NCI-H345 (cell line): ENCODE measurements around the gene TTC21B.

Experiments used
- DNase-seq: peaks from one replicate; lab custom pipeline; 2025; lab: John Stamatoyannopoulos, UW

The TTC21B gene

DNA sequence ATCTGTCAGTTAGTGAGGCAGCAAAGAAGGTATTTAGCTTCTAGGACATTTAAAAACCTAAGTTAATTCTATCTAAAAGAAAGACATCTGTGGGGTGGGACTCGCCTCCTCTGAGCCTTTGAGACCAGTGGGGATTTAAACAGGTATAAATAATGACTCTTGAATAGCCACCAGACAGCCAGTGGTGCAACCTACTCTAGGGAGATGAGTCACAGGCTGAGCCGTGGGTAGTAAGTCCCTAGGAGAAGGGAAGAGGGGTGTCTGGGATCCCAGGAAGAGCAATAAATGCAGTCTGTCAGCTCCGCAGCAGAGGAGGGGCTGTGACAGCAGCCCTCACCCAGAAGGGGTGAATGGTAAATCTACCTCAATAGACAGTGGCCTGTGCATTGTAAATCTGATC, 116.5 kb downstream of the TTC21B start:
- no peak for DNase-seq

DNA sequence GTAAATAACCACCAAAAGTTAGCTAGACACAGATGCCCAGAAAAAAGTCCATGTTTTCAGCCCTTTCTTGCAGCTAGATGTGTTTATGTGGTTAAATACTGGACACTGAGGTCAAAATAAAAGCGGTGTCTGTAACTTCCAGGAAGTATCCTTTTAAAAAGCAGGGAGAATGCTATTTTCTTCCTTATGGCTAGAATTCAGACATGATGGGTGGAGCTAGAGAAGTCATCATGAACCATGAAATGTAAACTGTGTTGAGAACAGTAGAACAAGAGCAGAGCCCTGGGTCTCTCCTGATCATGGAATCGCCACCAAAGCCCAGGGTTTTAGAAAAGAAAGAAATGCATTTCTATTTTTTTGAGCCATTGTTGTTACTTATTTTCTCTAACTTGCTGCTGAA, 118.2 kb downstream of the TTC21B start:
- DNase-seq = no peak

DNA sequence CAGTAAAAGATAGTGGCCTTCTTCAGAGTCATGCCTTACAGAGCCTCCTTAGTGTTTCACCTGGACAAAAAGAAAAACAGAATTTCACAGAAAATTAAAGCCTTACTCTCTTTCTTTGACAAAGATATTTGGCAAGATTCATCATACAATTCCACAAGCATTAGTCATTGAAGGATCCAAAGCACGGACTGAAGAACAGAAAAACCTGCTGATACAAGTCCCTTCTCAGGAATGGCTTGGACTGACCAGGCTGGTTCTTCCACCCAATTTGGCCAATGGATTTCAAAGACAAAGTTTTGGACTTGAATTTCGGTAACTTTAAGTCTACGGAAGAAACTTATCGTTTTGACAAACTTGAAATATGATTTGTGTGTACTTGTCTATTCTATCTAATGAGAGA, 120.4 kb downstream of the TTC21B start:
- DNase-seq = no peak

DNA sequence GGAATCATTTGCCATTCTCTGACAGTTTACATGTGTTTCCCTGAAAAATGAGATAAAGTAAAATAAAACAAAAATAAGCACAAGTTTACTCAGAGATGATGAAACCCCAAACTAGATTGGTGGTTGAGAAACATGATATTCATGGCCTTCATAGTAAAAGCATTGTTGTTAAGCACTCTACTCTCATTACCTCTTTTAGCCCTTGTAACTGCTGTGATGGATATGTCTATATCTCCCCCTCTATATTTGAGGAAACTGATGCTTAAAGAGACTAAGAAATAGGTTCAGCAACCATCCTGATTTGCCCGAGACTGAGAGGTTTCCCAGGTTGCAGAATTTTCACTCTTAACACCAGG, 125.7 kb downstream of the TTC21B start:
- no peak for DNase-seq

DNA sequence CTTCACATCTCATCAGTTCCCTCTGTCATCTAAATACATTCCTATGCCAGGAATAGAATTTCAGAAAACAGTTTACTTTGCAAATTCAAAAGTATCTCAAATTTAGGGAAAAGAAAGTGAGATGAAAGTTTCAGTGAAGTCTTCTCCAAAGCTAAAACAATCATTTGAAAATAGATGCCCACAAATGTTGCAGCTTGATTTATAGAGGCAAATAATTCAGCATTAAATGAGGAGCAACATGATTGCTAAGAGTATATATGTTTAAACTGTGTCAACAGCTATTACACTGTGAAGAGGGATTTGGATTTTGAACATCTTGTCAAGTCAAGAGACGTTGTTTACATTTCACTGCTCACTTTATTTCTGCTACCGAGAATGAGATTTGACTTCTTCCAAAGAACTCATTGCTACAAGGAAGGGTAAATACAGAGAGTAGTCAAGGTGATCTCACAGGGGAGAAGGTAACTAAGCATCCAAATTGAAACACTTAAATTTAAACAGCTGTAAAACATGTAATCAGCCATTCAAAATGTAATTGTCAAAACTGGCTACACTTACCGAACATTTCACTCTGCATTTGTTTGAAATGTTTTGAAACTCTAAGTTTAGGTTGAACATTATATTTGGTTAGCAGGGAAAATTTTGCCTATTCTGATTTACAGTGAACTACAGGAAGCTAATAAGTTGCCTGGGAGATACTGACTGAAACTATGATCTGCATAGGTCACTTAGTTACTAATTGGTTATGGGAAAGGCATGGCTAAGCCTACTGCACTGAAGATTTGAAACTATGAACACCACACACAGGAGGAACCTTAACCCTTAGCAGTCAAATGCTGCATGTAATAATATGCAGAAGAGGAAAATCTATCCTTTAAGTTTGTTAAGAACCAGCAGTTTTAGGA, 126.3 kb downstream of the TTC21B start:
- DNase-seq = no peak

DNA sequence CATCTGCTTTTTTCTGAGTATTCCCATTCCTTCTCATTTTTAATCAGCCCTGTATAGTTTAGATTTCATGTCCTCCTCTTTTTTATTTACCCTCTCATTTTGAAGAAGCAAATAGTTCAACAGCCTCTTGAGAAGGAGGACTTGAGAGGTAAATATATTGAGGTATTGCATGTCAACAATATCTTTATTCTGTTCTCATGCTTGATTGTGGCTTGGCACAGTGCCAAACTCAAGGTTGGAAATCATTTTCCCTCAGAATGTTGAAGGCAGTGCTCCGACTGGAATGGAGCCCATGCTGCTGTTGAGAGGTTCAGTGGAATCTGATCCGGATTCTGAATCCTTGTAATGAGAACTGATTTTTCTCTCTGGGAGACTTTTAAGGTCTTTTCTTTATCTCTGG, 128.5 kb downstream of the TTC21B start:
- DNase-seq = peak; percentile 81
